ENCODE data around the gene IRF9. TPM values are rescaled to one million over a fixed set of nuclear protein-coding genes. Genes with fewer than 3 reads are reported as not detected.

Gene IRF9, protein sequence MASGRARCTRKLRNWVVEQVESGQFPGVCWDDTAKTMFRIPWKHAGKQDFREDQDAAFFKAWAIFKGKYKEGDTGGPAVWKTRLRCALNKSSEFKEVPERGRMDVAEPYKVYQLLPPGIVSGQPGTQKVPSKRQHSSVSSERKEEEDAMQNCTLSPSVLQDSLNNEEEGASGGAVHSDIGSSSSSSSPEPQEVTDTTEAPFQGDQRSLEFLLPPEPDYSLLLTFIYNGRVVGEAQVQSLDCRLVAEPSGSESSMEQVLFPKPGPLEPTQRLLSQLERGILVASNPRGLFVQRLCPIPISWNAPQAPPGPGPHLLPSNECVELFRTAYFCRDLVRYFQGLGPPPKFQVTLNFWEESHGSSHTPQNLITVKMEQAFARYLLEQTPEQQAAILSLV
- 24.0 TPM for total RNA-seq
- long read RNA-seq, transcript IRF9-202 (9 exons, 1,838 nt) = major isoform, 20 of 35 reads
- long read RNA-seq, partial matches to known transcripts = 3 of 35 reads
- long read RNA-seq, other reads (novel, unspliced or antisense) = 10 of 35 reads

GRCh38 chr14:24160850-24161804 is at the start of gene IRF9:
Gene IRF9 (plus strand): TSS chr14:24161265. CDS start chr14:24162145, 880 bp downstream.
- intact Hi-C loops (cut with DNase I) = no loop called here
- ATAC-seq (ENCODE audit: poor library complexity) = peak; percentile 95
- peak; percentile 97 for DNase-seq

- ATAC-seq (ENCODE audit: poor library complexity) = no peak
- intact Hi-C loops (cut with DNase I) = no loop called here
- no peak for DNase-seq
Measured at GRCh38 chr14:24113379-24113800, 47.7 kb upstream of the IRF9 start.

GRCh38 chr14:24113801-24114531 is 47.1 kb upstream of the IRF9 start:
- DNase-seq (peak; percentile 90), ATAC-seq (ENCODE audit: poor library complexity) (peak; percentile 58)
- intact Hi-C loops (cut with DNase I) = no loop called here

DNA sequence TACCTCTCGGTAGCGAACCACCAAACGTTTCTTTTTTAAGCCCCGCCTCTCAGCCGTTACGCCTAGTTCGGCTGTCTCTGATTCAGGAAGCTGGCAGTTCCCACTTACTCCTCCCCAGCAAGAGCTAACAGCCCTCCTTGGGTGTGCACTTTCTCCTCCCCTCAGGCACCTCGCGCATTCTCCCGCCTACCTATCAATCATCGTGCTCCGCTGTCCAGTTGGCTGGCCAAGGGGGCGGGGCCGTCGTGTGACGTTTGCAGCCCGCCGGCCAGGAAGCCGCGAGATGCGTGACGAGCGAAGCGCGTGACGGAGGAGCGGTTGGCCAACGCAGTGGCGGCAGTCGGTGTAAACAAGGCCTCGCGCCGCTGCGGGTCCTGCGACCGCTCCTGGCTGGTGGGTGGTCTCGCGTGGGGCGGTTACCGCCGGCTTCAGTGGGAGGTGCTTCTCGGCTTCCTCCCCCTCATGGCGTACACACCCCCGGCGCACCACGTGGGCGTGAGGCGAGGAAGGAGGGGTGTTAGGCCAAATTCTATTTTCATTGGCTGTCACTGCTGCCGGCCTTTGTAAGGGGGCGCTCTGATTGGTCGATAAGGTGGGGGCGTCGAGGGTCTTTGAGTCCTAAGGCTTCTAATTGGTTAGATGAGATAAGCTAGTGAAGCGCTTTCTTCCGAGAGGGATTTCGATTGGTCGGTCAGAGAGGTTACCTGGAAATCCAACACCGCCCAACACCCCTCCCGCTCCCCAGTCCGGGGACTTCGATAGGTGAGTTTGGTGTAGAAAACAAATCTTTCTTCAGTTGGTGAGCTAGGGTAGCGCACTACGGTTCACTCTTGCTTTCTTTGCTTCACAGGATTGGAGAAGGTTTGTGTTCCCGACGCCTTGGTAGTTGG is 46.3 kb upstream of the IRF9 start, which contains the start of the genes DCAF11 and NRL:
TSS of gene DCAF11 (plus strand) at position 246 of the 890 bp plus-strand sequence. CDS start 818 bp downstream, outside the sequence.
TSS of gene NRL (minus strand) at position 418 of the 890 bp plus-strand sequence. CDS start 32,101 bp downstream, outside the sequence.
- DNase-seq = peak; percentile 99

GRCh38 chr14:24115422-24116127 is 45.5 kb upstream of the IRF9 start:
- no peak for DNase-seq

More for the DNA sequence above, 46.3 kb upstream of the IRF9 start, which contains the start of the genes DCAF11 and NRL:
- peak; percentile 95 for ATAC-seq (ENCODE audit: poor library complexity)
- intact Hi-C loops (cut with DNase I) = no loop called here

DNA sequence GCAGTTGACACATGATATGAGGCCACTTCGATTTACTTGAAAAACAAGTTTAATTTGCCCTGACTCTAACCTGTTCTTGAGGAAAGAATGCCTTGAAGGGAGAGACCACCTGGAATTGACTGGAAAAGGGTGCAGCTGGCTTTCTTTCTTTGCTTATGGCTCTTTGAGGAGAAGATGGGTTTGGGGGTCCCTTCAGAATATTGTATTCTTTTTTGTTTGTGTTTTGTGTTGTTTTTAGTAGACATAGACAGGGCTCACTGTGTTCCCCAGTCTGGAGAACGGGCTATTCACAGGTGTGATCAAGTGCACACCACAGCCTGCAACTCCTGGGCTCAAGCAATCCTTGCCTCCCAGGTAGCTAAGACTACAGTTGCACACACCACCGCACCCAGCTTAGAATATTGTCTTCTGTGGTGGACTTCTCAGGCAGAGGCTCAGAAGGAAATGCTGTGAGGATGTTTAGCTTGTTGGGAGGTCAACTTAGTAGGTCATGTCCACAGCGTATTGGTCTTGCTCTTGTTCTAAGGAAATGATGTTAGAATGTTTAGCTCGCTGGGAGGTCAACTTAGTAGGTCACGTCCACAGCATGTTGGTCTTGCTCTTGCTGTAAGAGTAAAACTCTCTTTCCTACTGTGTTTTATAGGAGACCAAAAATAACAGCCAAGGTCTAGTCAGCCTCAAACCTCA is 44.8 kb upstream of the IRF9 start:
- intact Hi-C loops (cut with DNase I) = no loop called here
- no peak for DNase-seq
- ATAC-seq (ENCODE audit: poor library complexity) = no peak

More at GRCh38 chr14:24115422-24116127, 45.5 kb upstream of the IRF9 start:
- intact Hi-C loops (cut with DNase I) = no loop called here
- ATAC-seq (ENCODE audit: poor library complexity) = no peak

DNA sequence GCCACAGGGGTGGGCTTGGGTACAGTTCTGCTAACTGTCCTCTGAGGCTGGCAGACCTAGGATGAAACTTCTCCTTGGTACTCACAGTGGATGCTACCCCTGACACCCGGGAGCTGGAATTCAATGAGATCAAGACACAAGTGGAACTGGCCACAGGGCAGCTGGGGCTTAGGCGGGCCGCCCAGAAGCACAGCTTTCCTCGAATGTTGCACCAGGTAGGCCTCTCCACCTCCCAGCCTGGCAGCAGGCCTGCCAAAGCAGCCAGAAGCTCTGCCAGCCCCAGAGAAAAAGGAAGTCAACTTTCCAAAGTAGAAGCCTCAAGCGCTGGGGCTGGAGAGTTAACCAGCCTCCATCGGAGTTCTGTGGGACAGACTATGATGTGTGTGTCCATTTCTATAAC is 43.9 kb upstream of the IRF9 start:
- intact Hi-C loops (cut with DNase I) = no loop called here
- no peak for DNase-seq
- no peak for ATAC-seq (ENCODE audit: poor library complexity)

DNA sequence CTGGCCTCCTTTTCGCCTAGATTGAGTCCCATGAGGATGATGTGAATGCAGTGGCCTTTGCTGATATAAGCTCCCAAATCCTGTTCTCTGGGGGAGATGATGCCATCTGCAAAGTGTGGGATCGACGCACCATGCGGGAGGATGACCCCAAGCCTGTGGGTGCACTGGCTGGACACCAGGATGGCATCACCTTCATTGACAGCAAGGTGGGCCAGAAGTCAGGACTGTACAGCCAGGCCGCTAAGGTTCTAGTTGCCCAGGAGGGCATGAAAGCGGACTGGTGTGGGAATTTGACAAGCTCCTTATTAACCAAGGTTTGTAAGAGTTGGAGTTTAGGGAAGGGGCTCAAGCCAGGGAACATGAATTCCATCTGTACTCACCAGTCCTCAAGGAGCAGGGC is 41.4 kb upstream of the IRF9 start:
- ATAC-seq (ENCODE audit: poor library complexity) = no peak
- intact Hi-C loops (cut with DNase I) = no loop called here
- DNase-seq = no peak

DNA sequence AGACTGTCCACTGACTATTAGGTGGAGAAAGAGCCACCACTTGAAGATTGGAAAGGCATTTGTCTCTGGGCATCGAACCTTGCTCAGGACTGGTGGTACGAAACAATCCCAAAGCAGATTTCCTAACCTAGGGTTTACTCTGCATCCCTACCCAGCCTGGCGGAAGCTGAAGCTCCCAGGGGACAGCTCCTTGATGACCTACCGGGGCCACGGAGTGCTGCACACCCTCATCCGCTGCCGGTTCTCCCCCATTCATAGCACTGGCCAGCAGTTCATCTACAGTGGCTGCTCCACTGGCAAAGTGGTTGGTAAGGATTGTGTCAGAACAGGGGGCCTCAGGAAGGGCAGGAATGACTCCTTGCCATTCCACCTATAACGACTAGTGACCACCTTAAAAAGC is 39.9 kb upstream of the IRF9 start:
- no peak for DNase-seq
- ATAC-seq (ENCODE audit: poor library complexity) = no peak
- intact Hi-C loops (cut with DNase I) = no loop called here

GRCh38 chr14:24122416-24122815 is 38.6 kb upstream of the IRF9 start:
- no peak for ATAC-seq (ENCODE audit: poor library complexity)
- intact Hi-C loops (cut with DNase I) = no loop called here
- DNase-seq = no peak

- ATAC-seq (ENCODE audit: poor library complexity) (peak; percentile 13), DNase-seq (no peak)
- intact Hi-C loops (cut with DNase I) = no loop called here
Measured at GRCh38 chr14:24122898-24123297, 38.2 kb upstream of the IRF9 start.

DNA sequence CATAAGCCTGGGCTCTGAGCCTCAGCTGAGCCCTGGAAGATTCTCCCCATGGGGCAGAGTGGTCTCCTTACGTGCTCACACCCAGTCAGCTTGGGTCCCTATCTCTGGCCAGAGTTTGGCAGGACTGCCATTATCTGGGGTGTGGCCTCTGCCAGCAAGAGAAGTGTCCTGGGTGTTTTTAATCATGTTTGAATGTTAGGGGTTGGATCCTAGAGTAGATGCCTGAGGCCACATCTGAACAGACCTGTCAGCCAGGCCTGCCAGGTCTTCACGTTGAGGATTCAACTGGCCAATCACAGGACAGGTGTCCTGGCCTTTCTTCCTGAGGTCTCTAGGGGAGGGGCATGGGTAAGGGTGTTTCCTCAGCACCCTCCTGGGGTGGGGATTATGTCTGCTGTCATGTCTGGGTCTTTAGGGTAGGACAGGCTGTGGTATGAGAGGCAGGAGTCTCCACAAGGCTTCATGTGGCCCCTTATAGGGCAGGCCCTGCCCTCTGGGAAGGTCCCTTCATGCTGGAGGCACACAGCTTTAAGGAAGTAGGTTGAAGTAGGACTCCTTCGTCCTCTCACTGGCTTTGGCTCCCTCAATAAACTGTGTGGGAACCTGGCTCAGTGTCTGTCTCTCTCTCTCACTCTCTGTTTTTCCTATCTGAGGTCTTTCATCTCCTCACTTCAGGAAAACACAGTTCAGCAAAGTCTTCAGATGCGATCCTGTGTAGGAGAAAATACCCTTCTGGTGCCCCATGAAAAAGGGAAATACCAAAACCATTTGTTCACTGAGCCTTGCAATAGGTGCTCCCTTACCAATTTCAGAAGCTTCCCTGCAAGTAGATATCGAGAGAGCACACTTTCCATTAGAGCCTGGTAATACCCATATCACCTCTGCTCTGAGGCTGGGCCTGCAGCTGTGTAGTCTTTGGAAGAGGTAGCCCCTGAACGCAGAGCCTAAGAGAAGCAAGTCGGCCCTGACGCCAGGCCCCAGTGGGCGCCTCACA is 37.3 kb upstream of the IRF9 start:
- ATAC-seq (ENCODE audit: poor library complexity) = no peak
- no peak for DNase-seq
- intact Hi-C loops (cut with DNase I) = no loop called here

DNA sequence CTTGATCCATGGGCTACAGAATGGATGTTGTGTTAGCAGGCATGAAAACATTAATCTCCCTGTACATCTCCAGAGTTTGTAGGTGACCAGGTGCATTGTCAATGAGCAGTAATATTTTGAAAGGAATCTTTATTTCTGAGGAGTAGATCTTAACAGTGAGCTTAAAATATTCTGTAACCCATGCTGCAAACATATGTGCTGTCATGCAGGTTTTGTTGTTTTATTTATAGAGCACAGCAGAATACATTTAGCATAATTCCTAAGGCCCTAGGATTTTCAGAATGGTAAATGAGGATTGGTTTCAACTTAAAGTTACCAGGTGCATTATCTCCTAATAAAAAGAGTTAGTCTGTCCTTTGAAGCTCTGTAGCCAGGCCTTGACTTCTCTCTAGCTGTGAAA is 34.1 kb upstream of the IRF9 start:
- no peak for DNase-seq
- ATAC-seq (ENCODE audit: poor library complexity) = no peak
- intact Hi-C loops (cut with DNase I) = no loop called here

DNA sequence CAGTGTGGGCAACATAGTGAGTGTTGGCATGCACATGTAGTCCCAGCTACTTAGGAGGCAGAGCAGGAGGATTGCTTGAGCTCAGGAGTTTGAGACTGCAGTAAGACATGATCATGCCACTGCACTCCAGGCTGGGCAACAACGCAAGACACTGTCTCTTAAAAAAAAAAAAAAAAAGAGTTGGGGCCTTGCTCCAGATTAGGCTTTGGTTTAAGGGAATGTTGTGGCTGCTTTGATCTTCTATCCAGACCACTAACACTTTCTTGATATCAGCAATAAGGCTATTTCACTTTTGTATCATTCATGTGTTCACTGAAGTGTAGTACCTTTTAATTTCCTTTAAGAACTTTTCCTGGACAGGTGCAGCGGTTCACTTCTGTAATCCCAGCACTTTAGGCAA is 33.4 kb upstream of the IRF9 start:
- ATAC-seq (ENCODE audit: poor library complexity) (no peak), DNase-seq (no peak)
- intact Hi-C loops (cut with DNase I) = no loop called here

DNA sequence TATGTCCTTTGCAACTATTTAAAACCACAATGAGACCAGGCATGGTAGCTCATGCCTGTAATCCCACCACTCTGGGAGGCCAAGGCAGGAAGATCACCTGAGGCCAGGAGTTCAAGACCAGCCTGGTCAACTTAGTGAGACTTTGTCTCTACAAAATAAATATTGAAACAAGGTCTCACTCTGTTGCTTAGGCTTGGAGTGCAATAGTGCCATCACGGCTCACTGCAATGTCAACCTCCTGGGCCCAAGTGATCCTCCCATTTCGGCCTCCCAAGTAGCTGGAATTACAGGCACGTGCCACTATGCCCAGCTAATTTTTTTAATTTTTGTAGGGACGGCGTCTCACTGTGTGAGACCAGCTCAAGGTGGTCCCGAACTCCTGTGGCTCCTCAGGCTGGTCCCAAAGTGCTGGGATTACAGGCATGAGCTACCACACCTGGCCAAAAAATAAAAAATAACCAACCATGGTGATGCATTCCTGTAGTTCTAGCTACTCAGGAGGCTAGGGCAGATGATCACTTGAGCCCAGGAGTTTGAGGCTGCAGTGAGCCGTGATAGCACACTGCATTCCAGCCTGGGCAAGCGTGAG is 31.6 kb upstream of the IRF9 start:
- no peak for DNase-seq
- no peak for ATAC-seq (ENCODE audit: poor library complexity)
- intact Hi-C loops (cut with DNase I) = no loop called here
